NB4 (cell line): ENCODE results near the gene HSD17B2.
"Not testable (repeated sequence)": the region's sequence is repeated elsewhere in the genome, so short reads cannot be mapped to it uniquely, and the experiment has no call there.

Source experiments
- DNase-seq: peaks from one replicate; pipeline ENCODE4 v3.0.0; 2010; ENCODE audit warnings: low read depth
- H3K4me3 ChIP-seq: one replicate; pipeline ENCODE4 v1.5.1; 2011; ENCODE audit warnings: mild to moderate bottlenecking, low read depth, low read length, moderate library complexity
- MYC ChIP-seq: IDR thresholded peaks from 2 replicates; pipeline ENCODE4 v1.6.1; 2011; ENCODE audit warnings: low read depth, low read length
- POLR2A ChIP-seq: IDR thresholded peaks from 2 replicates; pipeline ENCODE4 v1.6.1; 2011; ENCODE audit warnings: mild to moderate bottlenecking; ENCODE audit not compliant: insufficient read length; ENCODE audit errors: extremely low read depth
- TF ChIP-seq, protein P1 (sequence below): IDR thresholded peaks from 2 replicates; pipeline ENCODE4 v1.6.1; 2011; ENCODE audit warnings: low read depth, low read length
- TF ChIP-seq, protein P2 (sequence below): IDR thresholded peaks from one replicate; pipeline ENCODE4 v1.5.1; 2012; ENCODE audit warnings: low read depth, low read length

The HSD17B2 gene

DNA sequence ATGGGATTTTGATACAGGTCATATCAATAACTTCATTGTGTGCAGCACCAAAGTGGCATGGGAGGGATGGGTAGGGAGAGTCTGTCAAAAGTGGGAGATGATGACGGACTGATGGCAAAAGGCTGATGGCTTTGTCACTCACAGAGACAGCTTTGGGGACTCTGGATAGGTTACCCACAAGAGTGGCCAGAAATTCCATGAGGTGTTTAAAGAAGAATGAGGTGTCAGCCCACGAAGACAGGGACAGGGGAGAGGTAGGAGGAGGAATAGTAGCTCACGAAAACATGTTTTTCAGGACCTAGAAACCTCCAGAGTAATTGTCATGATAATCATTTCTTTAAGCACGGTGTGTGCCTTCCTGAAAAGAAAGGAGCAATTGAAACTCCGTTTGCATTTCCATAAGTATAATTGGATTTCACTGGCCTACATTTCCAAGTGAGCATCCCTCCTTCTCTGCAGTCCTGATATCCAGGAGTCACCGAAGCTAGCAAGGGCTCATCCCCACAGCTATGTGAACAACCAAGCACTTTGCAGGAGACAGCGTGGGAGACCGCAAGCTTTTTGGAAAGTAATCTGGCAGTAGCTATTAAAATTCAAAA lies 60.0 kb downstream of the HSD17B2 start:
- TF ChIP-seq, protein P1, sequence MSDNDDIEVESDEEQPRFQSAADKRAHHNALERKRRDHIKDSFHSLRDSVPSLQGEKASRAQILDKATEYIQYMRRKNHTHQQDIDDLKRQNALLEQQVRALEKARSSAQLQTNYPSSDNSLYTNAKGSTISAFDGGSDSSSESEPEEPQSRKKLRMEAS: no peak
- TF ChIP-seq, protein P2, sequence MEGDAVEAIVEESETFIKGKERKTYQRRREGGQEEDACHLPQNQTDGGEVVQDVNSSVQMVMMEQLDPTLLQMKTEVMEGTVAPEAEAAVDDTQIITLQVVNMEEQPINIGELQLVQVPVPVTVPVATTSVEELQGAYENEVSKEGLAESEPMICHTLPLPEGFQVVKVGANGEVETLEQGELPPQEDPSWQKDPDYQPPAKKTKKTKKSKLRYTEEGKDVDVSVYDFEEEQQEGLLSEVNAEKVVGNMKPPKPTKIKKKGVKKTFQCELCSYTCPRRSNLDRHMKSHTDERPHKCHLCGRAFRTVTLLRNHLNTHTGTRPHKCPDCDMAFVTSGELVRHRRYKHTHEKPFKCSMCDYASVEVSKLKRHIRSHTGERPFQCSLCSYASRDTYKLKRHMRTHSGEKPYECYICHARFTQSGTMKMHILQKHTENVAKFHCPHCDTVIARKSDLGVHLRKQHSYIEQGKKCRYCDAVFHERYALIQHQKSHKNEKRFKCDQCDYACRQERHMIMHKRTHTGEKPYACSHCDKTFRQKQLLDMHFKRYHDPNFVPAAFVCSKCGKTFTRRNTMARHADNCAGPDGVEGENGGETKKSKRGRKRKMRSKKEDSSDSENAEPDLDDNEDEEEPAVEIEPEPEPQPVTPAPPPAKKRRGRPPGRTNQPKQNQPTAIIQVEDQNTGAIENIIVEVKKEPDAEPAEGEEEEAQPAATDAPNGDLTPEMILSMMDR: no peak
- no peak for TF ChIP-seq POLR2A
- TF ChIP-seq MYC: no peak
- DNase-seq: no peak
- no peak overlapping the region for H3K4me3 ChIP-seq

DNA sequence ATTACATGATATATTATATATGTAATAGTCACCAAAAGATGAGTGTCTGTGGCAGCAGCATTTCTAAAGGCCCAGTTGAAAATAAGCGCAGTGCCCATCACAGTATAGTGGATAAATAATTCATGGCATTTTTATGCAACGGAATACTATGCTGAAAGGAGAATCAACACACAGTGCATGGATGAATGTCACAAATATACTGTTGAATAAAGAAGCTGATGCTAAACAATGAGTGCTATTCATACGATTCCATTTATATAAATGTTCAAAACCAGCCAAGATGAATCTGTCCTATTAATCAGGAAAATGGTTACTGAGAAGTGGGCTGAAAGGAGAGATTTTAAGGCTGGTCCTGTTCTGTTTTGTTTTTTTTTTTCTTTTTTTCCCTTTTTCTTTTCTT lies 61.6 kb downstream of the HSD17B2 start:
- no peak overlapping the region for H3K4me3 ChIP-seq
- no peak for DNase-seq
- TF ChIP-seq, protein P1: no peak
- TF ChIP-seq POLR2A (no peak), MYC (no peak)
- TF ChIP-seq, protein P2: no peak

DNA sequence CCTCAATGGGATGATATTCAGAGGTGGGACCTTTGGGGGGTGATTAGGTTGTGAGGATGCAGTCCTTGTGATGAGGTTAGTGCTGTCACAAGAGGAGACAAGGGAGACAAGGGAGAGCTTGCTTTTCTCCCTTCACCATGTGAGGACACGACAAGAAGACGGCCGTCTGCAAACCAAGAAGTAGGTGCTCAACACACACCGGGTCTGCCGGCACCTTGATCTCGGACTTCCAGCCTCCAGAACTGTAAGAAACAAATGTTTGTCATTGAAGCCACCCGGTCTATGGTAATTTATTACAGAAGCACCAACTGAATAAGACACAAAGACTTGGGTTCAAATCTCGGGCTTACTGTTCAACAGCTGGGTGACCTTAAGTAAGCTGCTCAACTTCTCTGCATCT lies 70.1 kb downstream of the HSD17B2 start:
- TF ChIP-seq MYC (no peak), POLR2A (no peak)
- TF ChIP-seq, protein P2: no peak
- TF ChIP-seq, protein P1: no peak
- no peak overlapping the region for H3K4me3 ChIP-seq
- no peak for DNase-seq

DNA sequence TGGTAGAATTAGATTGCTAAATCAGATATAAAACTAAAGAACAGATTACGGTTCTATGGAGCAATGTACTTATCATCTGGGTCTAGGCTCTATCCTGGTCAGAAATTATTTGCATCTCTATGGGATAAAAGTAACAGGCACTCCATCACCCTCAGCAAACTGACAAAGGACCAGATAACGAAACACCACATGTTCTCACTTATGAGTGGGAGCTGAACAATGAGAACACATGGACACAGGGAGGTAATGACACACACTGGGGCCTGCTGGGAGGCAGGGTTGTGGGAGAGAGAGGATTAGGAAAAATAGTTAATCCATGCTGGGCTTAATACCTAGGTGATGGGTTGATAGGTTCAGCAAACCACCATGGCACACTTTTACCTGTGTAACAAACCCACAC lies 73.0 kb downstream of the HSD17B2 start:
- DNase-seq: no peak
- TF ChIP-seq MYC (no peak), POLR2A (no peak)
- TF ChIP-seq, protein P2: no peak
- TF ChIP-seq, protein P1: no peak
- no peak overlapping the region for H3K4me3 ChIP-seq

DNA sequence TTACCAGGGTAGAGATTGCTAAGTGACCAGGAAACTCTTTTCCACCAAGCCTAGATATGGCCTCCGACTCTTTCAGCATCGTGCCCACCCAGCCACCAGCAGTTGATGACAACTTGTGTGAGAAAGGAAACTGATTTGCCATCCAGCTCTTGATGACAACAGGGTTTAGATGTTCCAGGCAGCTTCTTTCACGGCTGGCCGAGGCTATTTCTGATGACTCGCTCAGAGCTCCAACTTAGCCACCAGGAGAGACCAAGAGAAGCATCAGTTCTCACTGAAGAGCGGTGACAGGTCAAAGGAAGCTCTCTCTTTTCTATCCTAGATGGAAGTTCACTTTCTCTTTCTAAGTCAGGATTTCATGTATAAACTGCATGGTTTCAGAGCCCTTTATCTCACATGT lies 73.7 kb downstream of the HSD17B2 start:
- TF ChIP-seq POLR2A (no peak), MYC (no peak)
- TF ChIP-seq, protein P2: no peak
- TF ChIP-seq, protein P1: no peak
- no peak overlapping the region for H3K4me3 ChIP-seq
- DNase-seq: no peak

DNA sequence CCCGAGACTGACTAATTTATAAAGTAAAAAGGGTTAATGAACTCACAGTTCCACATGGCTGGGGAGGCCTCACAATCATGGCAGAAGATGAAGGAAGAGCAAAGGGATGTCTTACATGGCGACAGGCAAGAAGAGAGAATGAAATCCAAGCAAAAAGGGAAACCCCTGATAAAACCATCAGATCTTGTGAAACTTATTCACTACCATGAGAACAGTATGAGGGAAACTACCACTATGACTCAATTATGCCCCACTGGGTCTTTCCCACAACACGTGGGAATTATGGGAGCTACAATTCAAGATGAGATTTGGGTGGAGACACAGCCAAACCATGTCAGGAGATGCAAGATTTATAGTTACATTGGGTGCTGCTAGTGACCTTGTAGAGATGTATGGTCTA lies 74.2 kb downstream of the HSD17B2 start:
- H3K4me3 ChIP-seq, DNase-seq: not testable (repeated sequence)
